KOPT-K1 (cell line): ENCODE results near the gene PZP.

Experiments
- H3K27ac ChIP-seq: fragments of 200-600 bp; sonication (generic); 2 replicates; pipeline ENCODE4 v1.5.1; 2016; ENCODE audit warnings: antibody characterized with exemption, mild to moderate bottlenecking, low read depth, low read length; ENCODE audit not compliant: poor library complexity, severe bottlenecking
- H3K36me3 ChIP-seq: fragments of 200-600 bp; sonication (generic); 2 replicates; pipeline ENCODE4 v1.5.1; 2017; ENCODE audit warnings: antibody characterized with exemption, mild to moderate bottlenecking, low read length, moderate library complexity; ENCODE audit not compliant: insufficient read depth
- H3K9me3 ChIP-seq: fragments of 200-600 bp; sonication (generic); 2 replicates; pipeline ENCODE4 v1.5.1; 2017; ENCODE audit warnings: antibody characterized with exemption, low read length, mild to moderate bottlenecking; ENCODE audit not compliant: insufficient read depth, poor library complexity, severe bottlenecking

The PZP gene

DNA sequence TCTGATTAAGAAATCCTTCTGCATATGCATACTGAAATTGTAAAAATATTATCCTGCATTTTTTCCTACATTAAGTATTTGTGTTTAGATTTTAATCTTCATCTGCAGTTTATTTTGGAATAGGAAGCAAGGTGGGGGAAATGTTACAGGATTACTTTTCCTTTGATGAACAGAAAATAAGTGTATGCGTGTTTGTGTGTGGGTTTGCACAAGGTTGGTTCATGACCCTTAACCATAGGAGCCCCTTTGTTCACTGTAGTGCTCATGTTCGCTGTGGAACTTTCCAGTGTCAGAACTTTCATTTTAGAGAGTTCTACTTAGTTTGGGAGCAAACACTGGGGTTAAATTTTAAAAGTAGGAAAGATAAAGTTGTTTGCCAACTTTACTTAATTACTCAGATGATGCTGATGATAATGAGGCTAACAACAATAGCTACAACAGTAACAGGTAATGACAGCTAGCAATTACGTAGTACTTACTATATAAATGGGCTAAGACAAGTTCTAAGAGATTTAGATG, 86.0 kb downstream of the PZP start:
- Histone ChIP-seq H3K27ac (no peak overlapping the region), H3K9me3 (no peaks in the 10 kb centered on the region), H3K36me3 (no peaks in the 10 kb centered on the region)

DNA sequence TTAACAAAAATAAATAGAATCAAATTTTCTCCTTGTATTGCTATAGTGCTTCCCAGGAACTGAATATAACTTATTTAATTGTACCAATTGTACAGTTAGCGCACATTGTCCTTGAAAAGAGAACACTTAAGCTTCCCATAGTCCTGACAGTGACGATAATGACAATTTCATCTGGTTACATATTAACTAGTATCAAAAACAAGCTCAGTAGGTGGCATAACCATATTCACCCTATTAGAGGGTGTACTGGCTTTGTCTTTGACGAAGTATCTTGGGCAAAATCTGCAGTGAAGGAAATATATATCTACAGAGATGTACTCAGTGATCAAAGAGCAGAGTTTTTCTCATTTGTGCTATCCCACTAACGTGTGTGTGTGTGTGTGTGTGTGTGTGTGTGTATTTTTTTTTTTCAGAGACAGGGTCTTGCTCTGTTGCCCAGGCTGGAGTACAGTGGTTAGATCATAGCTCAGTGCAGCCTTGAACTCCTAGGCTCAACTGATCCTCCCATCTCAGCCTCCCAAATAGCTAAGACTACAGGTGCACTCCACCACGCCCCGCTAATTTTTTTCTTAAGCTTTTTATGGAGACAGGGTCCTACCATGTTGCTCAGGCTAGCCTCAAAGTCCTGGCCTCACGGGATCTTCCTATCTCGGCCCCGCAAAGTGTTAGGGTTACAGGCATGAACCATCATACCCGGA, 87.6 kb downstream of the PZP start:
- H3K27ac ChIP-seq = no peak overlapping the region
- no peaks in the 10 kb centered on the region for H3K9me3 ChIP-seq
- no peaks in the 10 kb centered on the region for H3K36me3 ChIP-seq

- no peaks in the 10 kb centered on the region for H3K36me3 ChIP-seq
- H3K9me3 ChIP-seq = no peaks in the 10 kb centered on the region
- no peak overlapping the region for H3K27ac ChIP-seq
Measured at GRCh38 chr12:9118158-9118557, 90.0 kb downstream of the PZP start.

DNA sequence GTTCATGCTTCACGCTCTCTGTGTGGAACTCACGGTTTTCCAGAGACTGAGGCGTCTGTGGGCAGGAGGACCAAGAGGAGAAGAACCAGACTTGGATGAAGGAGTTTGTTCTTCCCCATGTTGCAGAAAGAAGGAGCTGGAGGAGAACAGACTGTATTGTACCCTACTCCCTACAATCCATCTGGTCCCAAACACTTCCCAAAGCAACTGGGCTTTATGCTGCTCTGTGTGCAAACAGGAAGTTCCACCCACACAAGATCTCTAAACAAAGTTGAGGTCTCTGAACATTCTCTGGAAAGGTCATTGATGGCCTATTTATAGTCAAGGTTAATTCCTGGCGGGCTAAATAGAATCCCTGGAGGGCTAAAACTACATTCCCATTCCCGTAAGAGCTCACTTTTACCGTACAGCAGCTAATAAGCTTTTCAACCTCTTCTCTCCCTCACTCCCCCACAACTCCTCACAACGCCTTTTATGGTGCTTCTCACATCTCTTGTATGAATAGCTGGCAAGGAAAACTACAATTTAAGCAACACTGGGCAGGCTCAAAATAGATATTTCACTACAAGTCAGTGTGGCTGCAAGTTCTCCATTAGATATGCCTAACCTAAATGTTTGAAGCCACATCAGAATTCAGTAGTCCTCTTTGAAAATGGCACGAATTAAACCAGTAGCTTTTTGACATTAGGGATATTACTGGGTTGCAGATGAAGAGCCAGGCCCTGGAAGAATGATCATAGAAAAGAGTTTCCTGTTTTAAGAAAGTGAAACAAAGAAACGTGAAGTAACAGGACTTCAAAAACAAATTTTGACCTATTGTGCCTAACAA, 92.2 kb downstream of the PZP start, which contains the start of gene A2M:
Gene A2M, minus strand, starts transcription at position 189 of the 829 bp plus-strand sequence. Its CDS starts 70 bp downstream, at position 119.
- H3K9me3 ChIP-seq = no peaks in the 10 kb centered on the region
- H3K27ac ChIP-seq = no peak within 1 kb of the TSS
- H3K36me3 ChIP-seq = no peaks in the 10 kb centered on the region

DNA sequence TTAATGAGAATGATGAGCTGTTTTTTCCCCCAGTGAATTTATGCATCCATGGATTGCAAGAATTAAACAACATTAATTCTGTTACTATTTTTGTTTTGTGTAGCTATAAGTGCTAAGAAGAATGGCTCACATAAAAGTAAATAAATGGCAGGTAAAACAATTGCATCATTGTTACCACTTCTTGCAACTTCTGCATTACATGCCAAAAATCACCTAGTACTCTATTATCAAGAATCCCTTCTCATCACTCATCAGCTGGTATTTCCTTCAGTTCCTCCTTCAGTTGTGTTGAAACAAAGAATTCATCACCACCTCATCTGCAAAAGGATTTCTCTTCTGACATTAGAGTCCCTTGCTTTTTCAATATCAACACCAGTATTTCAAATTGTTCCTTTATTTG, 93.2 kb downstream of the PZP start:
- Histone ChIP-seq H3K36me3 (no peaks in the 10 kb centered on the region), H3K9me3 (no peaks in the 10 kb centered on the region), H3K27ac (no peak overlapping the region)

DNA sequence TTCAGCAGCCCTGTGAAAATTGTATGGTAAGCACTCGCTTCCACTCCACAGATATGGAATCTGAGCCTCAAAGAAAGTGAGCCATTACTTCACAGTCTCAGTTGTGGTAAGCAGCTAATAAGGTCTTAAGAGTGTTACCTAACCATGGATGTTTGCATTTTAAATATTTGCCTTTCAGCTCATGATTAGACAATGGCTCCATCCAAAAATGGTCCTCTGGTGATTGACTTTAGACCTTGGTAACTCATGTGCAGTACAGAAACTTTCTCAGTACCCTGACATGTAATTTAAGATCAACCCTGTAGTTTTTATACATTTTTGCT, 94.2 kb downstream of the PZP start:
- H3K36me3 ChIP-seq = no peaks in the 10 kb centered on the region
- no peak overlapping the region for H3K27ac ChIP-seq
- H3K9me3 ChIP-seq = no peaks in the 10 kb centered on the region

- no peaks in the 10 kb centered on the region for H3K9me3 ChIP-seq
- no peak overlapping the region for H3K27ac ChIP-seq
- no peaks in the 10 kb centered on the region for H3K36me3 ChIP-seq
Measured at GRCh38 chr12:9113296-9113986, 94.8 kb downstream of the PZP start.

GRCh38 chr12:9112076-9112853, 95.9 kb downstream of the PZP start:
- H3K27ac ChIP-seq = no peak overlapping the region
- no peaks in the 10 kb centered on the region for H3K9me3 ChIP-seq
- H3K36me3 ChIP-seq = no peaks in the 10 kb centered on the region

GRCh38 chr12:9111525-9111924, 96.7 kb downstream of the PZP start:
- Histone ChIP-seq H3K9me3 (no peaks in the 10 kb centered on the region), H3K36me3 (no peaks in the 10 kb centered on the region), H3K27ac (no peak overlapping the region)

DNA sequence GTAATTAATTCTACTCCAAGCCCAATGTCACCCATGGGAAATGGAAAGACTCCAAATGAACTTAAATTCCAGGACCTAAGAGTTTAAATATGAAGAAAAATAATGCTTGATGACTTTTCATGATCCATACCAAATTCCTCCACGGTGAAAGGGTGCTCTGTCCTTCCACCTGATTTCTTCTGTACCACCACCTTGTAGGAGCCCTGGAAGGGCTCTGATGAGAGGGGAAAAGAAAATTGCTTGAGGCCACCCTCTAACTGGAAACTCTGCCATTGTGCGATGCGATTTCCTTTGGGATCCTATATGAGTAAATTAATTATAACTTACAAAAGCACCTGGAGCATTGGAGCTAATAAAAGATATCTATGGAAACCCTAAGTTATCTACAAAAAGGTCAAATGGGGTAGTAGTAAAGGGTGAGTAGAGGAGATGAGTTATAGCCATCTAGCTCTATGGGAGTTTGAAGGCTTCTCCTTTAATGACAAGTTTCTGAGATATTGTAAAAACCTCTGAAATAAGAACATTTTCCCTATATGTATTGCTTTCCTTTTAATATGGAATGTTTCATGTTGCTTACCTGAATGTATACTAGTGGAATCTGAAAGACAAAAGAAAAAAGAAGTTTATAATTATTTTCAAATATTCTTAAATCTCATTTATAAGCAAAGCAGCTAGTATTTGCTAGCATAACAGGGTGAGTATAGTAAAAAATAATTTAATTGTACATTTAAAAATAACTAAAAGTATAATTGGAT, 98.3 kb downstream of the PZP start:
- Histone ChIP-seq H3K9me3 (no peaks in the 10 kb centered on the region), H3K36me3 (no peaks in the 10 kb centered on the region)

DNA sequence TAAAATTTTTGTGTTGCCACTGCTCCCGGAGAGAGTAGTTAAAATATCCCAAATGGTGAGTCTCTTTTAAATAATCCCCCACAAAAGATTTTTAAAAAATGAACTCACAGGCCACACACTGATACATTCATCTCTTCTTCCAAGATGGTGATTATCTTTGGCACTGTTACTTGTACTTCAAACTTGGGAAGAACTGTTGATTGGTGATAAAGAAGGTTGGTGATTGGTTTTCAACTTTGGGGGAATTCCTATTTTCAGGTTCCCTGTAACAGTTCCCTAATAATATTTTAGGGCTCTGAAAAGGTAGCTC, 99.0 kb downstream of the PZP start:
- Histone ChIP-seq H3K9me3 (no peaks in the 10 kb centered on the region), H3K27ac (no peak overlapping the region), H3K36me3 (no peaks in the 10 kb centered on the region)

More for the DNA sequence above, 98.3 kb downstream of the PZP start:
- H3K27ac ChIP-seq = no peak overlapping the region

- Histone ChIP-seq H3K9me3 (no peaks in the 10 kb centered on the region), H3K27ac (no peak overlapping the region), H3K36me3 (no peaks in the 10 kb centered on the region)
Measured at GRCh38 chr12:9108504-9109212, 99.5 kb downstream of the PZP start.

- Histone ChIP-seq H3K36me3 (no peaks in the 10 kb centered on the region), H3K27ac (no peak overlapping the region), H3K9me3 (no peaks in the 10 kb centered on the region)
Measured at GRCh38 chr12:9107542-9107873, 100.7 kb downstream of the PZP start.
